Activated T-cell treated with anti-CD3 and anti-CD28 coated beads, Interleukin-2, amount 50 U/mL, for 1 hour (primary cell): ENCODE data around the gene ATG16L2.

Experiments
- DNase-seq: peaks from one replicate; pipeline ENCODE4 v3.0.0-alpha.2; 2020

The ATG16L2 gene, protein sequence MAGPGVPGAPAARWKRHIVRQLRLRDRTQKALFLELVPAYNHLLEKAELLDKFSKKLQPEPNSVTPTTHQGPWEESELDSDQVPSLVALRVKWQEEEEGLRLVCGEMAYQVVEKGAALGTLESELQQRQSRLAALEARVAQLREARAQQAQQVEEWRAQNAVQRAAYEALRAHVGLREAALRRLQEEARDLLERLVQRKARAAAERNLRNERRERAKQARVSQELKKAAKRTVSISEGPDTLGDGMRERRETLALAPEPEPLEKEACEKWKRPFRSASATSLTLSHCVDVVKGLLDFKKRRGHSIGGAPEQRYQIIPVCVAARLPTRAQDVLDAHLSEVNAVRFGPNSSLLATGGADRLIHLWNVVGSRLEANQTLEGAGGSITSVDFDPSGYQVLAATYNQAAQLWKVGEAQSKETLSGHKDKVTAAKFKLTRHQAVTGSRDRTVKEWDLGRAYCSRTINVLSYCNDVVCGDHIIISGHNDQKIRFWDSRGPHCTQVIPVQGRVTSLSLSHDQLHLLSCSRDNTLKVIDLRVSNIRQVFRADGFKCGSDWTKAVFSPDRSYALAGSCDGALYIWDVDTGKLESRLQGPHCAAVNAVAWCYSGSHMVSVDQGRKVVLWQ

DNA sequence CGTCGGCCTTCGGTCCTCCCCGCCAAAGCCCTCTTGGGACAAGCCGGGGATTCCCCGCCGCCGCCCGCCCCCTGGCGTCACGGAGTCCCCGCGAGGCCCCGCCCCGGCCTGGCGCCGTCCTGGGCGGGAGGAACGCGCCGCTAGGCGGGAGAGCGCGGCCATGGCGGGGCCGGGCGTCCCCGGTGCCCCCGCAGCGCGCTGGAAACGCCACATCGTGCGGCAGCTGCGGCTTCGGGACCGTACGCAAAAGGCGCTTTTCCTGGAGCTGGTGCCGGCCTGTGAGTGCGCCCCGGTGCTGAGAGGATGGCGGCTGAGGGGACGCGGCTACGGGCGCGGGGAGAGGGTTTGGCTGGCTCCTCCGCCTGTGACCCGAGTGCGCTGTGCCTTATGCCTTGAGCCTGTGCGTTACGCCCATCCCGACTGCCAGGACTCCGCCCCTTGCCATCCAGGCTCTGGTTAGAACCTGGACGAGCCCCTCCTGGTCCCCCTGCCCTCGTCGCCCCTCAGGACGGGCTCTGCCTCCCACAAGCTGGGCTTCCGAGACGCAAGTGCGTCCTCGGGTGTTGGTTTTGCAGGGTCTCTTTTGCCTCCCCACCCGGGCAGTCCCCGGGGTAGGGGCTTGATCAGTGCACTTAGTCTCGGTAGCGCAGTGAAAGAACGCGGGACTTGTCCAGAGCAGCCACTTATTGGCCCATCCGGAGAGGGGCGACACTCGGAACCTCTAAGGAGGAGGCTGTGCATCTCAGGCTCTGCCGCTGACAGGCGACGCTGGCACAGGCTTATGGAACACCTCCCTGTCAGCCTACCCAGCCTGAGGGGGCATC lies at the start of gene ATG16L2:
TSS of gene ATG16L2 (plus strand) at position 126 of the 824 bp plus-strand sequence. CDS start at position 161, 35 bp downstream.
- DNase-seq: no peak

DNA sequence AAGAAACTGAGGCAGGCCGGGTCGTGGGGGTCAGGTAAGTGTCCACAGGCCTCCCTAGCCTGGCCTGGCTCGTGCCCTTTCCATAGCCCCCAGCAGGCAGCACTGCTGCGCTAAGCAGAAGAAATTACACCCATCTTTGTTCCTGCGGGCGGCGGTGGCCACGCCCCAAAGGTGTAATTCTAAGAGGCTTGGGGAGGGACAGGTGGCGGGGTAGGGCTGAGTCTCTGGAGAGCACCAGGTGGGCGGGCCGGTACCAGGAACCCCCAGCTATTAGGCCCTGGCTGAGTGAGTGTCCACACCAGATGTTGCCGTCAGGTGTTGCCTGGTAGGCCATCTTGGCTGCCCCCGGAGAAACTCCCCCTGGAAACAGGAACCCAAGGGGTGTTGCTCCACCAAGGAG lies 49.7 kb upstream of the ATG16L2 start:
- DNase-seq: no peak

DNA sequence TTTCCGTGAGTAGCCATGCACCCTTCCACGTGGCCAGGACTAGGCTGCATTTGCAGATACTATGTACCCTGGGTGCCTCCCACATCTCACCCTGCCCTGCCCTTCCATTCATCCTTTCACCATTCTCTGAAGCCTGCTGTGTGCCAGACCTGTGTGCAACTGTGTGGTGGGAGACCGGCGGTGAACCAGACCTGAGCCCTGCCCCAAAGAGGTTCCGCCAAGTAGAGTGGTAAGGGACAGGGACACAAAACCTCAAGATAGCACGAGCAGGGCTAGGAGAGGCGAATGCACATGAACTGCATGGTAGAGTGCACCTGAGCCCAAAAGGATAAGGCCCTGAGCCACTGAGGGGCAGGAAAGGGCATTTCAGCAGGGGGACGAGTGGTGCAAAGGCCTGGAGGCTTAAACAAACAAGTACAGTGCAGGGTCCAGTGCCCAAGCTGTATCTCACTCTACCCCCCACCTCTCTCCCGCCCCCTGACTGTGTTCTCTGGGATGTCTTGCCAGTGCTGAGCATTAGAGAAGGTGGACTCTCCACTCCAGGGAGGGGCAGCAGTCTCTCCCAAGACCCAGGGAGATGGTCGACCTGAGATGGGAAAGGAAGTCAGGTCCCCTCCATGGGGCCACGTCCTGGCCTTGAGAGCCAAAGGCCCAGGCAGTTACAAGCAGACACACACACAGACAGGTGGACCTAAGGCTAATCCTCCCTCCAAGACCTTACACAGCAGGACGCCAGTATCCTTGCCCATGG lies 47.9 kb upstream of the ATG16L2 start:
- DNase-seq: no peak

DNA sequence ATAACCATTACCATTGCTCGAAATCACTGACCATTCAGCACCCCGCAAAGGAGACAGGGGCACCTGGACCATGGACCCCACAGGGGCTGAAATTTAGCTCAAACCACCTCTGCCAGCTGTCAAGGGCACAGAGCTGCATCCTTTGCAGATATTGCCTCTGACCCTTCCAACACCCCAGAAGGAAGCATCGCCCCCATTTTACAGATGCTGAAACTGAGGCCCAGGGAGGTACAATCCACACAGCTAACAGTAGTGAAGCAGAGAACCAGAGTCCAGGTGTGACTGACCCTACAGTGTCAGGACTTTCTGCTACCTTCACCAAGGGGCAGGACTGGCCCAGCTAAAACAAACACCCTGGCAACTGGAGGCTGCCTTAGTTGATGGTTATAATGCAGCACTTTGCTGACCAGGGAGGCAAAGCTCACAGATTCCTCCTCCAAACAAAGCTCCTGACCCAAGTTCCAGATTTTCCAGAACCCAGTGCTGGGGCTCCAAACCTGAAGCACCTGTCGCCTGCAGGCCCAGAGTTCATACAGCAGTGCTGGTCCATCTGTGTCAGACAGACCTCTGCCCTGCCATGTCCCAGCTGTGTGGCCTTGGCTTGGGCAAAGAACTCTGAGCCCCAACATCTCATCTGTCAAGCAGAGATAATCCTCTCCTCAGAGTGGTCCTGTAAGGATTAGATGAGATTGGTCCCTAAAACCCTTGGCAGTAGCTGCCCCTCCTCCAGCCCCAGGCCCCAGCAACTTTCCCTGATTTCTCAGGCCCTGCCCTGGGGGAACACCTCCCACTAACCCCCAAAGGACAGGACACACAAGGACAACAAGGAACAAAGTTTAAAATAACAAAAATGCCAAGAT lies 46.8 kb upstream of the ATG16L2 start:
- no peak for DNase-seq

DNA sequence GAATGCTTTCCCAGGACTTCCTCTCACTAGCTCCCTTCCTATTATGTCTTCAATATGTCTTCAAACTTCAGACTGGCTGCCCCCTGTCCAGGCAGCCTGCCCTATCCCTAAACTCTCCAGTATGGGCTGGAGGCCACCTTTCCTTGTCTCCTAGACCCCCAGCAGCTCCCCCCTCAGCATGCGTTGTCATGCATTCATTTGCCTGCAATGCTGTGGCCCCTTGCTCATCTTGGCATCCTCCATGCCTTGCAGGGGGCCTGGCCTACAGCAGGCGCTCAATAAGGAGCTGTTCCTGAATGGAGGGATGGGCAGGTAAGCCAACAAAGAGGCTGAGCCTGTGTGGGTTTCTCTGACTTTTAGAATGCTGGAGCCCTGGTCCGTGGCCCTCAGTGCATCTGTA lies 45.6 kb upstream of the ATG16L2 start:
- DNase-seq: no peak

DNA sequence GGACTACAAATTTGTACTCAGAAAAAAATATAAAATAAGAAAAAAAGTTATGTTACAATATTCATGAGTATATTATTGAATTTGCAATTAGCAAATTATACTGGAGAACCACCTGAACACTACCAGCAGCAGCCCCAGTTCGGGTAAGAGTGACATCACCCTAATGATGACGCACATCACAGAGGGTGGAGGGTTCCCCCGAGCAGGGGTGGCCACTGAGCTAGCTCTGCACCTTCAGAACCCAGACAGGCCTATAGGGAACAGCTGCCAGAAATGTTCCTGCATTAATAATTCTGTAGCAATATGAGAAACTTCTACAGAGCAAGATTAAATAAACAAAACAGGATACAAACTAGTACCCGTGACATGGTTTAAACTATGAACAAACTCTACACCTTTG lies 44.5 kb upstream of the ATG16L2 start:
- DNase-seq: no peak

DNA sequence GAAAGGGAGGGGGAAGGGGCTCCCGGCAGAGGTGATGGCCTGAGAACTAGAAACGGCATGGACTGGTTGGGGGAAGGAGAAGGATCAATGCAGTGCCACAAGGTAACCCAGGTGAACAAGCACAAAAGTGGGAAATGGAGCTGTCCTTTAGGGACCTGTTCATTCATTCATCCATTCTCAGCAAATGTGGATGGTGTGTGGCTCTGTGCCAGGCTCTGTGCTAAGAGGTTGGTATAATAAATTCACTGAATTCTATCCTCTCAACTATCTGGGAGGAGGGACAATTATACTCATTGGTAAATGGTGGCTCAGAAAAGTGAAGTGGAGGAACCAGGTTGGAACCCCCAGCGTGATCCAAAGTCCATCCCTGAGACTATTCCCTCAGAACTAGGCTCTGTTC lies 43.4 kb upstream of the ATG16L2 start:
- no peak for DNase-seq

DNA sequence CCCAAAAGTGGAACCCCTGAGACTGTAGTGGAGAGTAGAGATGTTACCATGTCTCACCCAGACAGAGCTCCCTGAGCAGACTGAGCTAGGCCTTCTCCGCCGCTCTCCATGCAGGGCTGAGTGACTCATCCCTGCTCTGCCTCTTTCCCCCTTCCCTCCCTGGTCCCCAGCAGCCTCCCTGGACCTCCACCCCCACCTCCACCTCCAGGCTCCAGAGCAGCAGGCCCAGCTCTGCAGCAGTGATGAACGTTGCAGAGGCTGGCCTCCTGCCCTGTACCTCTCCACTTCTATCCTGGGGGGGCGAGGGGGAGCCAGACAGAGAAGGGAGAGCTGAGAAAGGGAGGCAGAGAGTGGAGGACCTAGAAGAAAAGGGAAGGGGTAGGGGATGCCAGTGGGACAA lies 42.7 kb upstream of the ATG16L2 start:
- DNase-seq: no peak

DNA sequence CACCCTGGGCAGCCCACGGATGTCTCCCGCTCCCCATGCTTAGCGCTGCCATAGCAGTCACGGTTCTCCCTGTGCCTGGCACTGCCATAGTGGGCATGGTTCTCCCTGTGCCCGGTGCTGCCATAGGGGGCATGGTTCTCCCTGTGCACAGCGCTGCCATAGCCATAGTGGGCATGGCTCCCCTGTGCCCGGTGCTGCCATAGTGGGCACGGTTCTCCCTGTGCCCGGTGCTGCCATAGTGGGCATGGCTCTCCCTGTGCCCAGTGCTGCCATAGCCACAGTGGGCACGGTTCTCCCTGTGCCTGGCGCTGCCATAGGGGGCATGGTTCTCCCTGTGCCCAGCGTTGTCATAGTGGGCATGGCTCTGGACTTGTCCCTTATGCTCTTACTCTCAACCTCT lies 42.2 kb upstream of the ATG16L2 start:
- no peak for DNase-seq

DNA sequence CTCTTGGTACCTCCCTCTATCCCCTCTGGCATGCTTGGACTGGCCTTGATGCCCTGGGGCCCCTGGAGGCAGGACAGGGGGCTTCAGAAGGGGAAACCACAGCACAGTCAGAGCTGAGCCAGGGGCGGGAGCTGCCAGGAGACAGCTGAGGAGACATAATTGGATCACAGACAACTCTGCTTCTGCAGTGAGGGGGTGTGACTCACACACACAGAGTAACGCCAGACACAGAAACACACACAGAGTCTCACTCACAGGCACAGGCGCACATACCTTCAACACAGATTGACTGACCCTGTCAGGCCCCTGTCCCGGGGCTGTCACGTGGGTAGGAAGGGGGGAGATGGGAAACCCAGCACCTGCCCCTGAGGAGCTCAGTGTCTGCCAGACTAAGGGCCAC lies 40.9 kb upstream of the ATG16L2 start:
- DNase-seq: no peak

DNA sequence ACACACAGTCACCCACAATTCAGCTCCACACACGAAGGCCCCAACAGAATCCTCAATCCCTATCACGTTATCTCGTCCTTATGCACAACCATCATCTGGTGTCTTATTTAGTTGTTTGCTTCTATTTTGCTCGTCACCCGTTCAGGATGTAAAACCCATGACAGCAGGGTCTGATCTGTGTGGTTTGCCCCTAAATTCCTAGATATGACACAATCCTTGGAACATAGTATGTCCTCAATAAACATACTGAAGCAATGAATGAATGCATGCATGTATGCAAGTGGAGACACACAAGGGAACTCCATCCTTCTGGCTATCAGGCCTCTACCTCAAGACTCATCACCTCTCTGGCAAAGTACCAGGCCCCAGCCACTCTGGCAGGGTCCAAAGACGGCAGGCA lies 40.5 kb upstream of the ATG16L2 start:
- no peak for DNase-seq

DNA sequence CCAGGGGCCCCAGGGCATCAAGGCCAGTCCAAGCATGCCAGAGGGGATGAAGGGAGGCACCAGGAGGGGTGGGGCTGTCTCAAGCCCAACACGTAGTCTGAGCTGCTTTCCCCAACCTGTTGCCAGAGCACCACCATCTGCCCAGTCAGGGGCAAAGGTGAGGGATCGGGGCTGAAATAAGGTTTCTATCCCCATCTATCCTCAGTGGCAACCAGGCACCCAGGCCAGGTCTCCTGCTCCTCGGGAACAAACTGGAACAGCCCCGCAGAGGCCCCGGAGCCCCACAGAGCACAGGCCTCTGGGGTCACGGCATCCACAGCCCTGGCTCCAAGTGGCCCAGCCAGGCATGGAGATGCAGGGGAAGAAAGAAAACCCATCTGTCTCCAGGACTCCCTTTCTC lies 39.7 kb upstream of the ATG16L2 start:
- no peak for DNase-seq

DNA sequence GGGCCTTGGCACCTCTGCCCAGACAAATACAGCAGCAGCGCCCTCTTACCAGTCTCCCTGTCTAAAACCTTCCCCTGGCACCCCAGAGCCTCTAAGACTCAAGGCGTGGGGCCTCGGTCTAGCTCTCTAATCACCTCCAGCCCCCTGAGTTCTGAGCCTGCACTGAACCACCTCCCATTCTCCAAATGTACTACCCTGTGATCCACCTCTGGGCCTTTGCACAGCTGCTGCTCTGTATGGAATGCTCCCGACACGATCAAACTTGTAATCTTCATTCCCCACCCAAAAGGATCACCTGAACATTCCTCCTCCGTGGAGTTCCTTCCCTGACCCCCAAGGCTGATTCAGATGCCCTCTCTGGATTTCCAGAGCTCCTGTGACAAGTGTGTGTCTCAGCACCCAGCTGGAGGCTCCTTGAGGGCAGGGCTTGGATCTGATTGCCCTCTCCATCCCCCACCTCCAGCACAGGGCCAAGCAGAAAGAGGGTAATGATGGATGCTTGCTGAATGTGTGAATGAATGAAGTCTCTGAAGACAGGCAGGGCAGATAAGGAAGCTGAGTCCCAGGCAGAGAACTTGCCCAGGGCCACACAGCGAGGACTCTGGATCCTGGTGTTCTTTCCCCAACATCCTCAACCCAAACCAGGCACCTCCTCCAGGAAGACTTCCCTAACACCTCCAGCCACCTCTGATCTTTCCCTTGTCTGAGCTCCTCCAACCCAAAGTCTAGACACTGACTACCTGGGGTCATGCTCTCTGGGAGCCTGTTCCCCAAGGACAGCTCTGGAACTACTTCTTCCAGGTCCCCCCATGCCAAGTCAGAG lies 38.7 kb upstream of the ATG16L2 start:
- no peak for DNase-seq

DNA sequence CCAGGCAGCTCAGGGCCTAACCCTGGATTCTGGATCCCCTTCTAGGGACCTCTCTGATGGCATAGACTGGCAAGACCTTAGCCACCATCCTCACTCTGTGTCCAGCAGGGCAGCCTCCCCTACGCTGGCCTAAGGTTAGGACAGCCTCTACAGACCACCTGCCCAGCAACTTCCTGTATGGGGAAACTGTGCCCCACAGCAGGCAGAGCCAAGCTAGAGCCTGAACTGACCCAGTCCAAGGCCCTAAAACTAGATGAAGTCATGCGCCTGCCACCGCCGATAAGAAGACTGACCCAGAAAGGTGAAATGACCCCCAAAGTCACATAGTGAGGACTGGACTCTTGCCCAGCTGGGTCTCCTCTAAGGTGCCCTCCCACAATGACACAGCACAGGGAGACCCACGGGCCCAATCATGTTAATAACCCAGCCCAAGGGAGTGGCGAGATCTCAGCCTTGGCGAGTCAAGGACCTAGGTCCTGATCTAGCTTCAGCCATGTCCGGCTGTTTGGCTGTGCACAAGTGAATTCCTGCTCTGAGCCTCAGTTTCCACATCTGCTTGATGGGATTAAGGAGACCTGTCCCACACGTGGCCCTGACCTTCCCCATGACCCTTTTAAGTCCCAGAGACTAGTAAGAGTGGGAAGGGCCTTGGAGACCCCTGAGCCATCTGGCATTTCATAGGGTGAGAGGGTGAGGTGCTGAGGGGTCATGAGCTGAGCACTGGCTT lies 37.9 kb upstream of the ATG16L2 start:
- no peak for DNase-seq

DNA sequence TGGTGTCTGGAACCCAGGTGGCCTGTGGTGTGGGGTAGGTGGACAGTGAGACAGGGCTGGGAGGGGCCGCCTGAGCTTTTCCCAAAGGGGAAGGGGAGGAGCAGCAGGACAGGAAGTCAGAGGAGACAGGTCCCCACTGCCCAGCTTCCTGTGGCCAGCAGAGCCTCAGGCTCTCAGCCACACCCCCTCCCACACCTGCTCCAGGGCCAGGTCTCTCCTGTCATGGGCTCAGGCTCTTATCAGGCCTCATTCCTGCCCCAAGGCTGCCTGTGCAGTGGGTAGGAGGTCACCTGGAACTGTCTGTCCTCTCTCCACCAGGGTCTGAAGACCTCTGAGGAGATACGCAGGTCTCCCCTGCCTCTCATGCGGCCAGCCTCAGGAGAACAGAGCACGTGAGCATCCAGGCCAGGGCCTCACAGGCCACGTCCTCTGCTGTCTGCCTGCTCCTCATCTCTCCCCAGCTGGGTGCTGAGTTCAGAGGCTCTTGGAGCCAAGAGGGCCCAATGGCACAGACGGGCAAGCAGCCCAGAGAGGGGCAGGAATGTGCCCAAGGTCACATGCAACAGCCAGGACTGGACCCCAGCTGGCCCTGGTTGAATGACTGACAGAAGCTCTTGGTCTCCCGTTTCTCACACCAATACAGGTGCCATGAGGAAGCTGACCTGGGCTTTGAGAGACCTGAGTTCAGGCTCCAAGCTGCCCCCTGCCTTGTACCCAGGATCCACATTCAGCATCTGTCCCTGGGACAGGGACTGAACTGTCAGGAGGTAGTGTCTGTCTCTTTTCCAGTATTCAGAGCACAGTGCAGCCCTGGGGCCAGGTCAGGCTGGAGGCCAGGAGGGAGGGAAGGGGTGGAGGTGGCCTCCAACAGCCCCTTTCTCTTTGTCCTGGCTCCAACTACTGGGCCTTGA lies 37.1 kb upstream of the ATG16L2 start:
- DNase-seq: no peak

DNA sequence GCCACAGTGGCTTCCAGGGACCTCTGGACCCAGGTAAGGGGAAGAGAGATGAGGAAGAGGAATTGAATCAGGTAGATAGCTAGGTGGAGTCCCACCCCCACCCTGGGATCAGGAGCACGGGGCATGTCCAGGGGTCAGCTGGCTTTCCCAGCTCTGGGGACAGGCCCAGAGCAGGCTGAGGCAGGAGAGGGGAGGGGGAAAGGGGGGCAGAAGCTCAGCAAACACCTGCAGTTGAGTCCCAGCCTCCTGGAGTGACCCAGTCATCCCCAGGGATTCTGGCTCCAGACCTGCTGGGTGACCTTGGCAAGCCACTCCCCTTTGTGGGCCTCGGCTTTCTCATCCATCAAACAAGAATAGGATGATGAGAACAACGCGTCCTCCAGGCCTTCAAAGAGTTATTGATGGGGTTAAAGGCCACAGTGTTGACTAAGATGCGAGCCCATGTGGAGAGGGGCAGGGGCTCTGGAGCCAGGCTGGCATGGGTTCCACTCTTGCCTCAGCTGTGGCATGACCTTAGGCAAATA lies 36.4 kb upstream of the ATG16L2 start:
- no peak for DNase-seq

DNA sequence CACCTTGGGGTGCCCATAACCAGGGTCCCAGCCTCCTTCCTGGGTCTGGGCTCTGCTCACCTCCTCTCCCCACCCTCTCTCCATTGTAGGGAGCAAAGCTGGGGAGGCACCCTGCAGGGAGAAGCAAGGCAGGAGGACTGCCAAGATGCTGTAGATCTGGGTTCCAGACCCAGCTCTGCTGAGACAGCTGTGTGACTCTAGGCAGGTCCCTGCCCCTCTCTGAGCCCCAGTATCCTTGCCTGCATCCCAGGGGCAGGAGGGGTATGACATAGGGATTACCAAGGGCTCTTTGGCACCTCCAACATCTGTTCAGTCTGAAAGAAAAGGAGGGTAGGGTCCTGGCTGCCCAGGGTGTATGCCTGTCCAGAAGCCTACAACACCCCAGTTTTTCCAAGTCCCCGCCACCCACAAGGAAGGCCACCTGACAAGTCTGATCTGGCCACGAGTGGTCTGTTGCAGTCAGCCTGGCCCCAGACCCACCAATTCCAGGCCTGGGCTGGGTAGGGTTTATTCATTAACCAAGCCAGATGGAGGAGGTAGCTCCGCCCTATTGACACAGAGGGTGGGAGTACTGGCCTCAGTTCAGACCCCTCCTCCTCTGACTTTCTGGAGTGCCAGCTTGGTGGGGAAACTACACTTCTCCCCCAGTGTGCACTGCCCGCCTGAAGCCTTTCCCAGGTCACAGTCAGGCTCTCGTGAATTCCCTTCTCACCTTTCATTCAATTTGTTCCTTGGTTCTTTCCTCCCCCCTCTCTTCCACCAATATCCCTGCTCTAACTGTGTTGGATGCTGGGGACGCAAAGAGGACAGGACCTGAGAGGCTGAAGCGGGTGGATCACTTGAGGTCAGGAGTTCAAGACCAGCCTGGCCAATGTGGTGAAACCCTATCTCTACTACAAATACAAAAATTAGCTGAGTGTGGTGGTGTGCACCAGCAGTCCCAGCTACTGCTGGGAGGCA lies 35.4 kb upstream of the ATG16L2 start:
- no peak for DNase-seq
